ENCODE results near the gene TTC17.
A peak's percentile ranks its signal among the peaks of the same experiment; 100 is the strongest.

DNA sequence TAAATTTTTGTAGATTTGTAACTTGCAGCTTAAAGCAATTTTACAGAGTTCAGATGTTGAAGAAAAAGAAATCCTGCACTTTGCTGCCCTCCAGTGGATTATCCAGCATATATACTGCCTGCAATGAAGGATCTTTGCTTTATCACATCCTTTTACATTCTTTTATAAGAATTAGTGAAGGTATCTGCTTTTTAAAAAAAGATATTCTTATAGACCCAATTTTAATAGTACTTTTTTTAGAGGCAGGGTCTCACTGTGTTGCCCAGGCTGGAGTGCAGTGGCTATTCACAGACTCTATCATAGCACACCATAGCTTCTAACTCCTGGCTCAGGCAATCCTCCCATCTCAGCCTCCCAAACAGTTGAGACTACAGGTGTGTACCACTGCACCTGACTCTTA, 60.7 kb downstream of the TTC17 start:
- no peak for TF ChIP-seq SP2 (IDR thresholded peaks at IDR 0.05; ENCODE audit: low read length)
- TF ChIP-seq EP300 (IDR thresholded peaks at IDR 0.05; ENCODE audit: borderline replicate concordance in 1 of 2, low read depth in 2 of 2, low read length in 2 of 2), result no peak
- TF ChIP-seq, protein P1, sequence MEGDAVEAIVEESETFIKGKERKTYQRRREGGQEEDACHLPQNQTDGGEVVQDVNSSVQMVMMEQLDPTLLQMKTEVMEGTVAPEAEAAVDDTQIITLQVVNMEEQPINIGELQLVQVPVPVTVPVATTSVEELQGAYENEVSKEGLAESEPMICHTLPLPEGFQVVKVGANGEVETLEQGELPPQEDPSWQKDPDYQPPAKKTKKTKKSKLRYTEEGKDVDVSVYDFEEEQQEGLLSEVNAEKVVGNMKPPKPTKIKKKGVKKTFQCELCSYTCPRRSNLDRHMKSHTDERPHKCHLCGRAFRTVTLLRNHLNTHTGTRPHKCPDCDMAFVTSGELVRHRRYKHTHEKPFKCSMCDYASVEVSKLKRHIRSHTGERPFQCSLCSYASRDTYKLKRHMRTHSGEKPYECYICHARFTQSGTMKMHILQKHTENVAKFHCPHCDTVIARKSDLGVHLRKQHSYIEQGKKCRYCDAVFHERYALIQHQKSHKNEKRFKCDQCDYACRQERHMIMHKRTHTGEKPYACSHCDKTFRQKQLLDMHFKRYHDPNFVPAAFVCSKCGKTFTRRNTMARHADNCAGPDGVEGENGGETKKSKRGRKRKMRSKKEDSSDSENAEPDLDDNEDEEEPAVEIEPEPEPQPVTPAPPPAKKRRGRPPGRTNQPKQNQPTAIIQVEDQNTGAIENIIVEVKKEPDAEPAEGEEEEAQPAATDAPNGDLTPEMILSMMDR (IDR thresholded peaks at IDR 0.05; ENCODE audit: control extremely low read depth in 1 of 3, insufficient read depth in 1 of 3, low read depth in 1 of 3, low read length in 3 of 3), result peak in 2 of 3 experiments; percentile 16 to 56; a peak in 2 of 4 replicates
- no peak for TF ChIP-seq EZH2 (IDR thresholded peaks at IDR 0.05; ENCODE audit: low read depth, low read length, severe bottlenecking)

Measured in H1 (cell line).